HS-27A (cell line): ENCODE measurements around the gene UNC5B.

Experiments used
- DNase-seq: peaks from one replicate; pipeline ENCODE4 v3.0.0-alpha.2; 2012; ENCODE audit warnings: low read depth, missing footprints

UNC5B gene

DNA sequence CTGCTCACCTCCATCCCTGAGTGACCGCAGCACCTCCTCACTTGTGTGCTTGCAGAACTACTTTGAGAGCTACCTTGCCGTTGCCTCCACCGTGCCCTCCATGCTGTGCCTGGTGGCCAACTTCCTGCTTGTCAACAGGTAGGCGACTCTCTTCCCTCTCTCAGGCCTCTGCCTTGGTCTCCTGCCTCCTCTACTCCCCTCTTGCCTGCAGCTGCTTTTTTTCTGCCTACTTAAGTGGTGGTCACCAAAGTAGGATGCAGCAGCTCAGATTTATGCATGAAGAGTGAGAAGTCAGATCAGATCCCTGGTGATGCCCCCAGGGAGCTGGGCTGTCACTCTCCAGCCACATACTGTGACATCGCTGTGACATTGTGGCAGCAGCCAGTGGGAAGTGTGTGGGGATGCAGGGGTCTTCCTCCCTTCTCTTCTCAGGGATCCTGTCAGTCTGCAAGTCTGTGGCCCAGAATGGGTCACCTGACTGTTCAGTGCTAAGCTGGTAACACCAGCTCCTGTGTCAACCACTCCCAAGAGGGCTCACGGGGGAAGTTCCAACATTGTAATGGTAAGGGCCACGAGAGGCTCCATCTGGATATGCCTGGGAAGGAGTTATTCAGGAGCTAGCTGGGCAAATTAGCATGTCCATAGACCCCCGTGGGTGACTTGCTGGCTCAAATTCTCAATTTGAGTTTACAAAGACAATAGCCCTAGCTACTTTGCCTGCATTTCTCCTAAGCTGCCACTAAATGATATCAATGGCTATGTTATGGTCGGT is 132.0 kb downstream of the UNC5B start:
- no peak for DNase-seq

DNA sequence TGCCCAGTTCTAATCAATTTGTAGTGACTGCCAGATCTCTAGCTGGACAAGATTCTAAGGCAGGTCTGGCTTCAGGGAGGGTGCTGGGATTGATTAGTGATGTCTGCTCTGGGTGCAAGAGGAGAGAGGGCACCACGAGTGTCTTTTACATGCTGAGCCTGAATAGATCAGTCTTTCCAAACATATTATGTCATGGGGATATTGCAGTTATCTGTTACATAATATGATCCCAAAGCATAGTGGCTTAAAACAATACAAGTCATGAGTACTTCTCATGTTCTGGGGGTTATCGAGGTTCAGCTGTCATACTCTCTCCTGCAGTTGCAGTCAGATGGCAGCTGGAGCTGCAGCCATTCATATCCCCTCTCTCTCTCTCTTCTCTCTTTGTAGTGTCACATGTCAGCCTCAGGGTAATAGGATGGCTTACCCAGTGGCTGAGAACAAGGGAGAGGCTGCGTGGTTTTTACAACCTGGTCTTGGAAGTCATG is 132.7 kb downstream of the UNC5B start:
- no peak for DNase-seq

- DNase-seq = no peak
These were observed 133.3 kb downstream of the UNC5B start for GRCh38 chr10:71345694-71346093.

DNA sequence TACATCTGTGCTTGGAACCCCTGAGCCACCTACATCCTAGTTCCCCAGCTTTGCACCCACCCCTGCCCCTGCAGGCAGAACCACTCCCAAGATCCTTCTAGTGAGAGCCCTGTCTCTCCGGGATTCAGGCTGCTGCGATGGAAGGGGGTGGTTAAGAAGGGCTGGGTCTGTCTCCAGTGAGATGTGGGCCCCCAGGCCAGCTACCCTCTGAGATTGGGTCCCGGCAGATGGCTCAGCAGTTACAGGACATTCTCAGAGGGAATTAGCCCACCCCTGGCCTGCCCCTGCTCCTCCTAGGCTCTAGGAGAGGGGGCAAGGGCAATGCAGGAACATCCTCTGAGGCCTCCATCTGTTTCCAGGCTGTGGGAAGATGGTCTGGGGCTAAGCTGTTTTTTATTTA is 134.4 kb downstream of the UNC5B start:
- DNase-seq = no peak

- no peak for DNase-seq
These were observed 135.4 kb downstream of the UNC5B start for GRCh38 chr10:71347587-71348395.

DNA sequence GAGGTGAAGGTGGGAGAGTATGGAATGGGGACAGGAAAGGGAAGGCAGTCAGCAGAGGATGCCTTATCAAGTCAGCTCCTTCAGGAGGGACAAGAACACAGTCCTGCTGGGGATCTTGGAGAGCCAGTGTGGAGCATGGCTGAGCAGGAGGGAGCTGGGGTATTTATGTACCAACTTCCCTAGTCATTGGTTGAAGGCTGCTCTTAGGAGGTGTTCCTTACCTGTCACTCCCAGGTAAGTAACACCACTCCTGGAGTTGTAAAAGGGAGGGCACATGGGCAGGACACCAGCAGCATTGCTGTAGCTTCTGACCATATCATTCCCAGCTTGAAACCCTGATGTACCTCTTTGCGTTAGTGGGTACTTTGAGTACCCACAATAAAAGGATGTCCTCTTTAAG is 136.5 kb downstream of the UNC5B start:
- DNase-seq = no peak

DNA sequence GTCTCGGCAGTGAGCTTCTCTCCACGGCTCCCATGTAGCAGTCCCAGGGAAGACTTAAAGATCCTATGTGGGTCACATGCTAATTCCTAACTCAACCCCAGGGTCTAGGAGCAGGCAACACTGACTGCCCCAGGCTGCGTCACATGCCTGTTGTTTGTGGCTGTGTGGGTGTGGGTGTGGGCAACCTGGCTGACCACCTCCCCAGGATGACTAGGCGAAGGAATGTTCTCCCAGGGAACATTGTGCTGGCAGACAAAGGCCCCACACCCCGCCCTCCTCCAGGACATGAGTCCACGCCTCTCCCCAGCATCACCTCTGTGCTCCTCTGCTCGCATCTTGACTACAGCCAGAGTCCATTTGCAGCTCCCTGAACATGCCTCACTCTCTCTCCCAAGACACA is 137.0 kb downstream of the UNC5B start:
- no peak for DNase-seq

GRCh38 chr10:71351087-71351486 is 138.7 kb downstream of the UNC5B start:
- DNase-seq = no peak

DNA sequence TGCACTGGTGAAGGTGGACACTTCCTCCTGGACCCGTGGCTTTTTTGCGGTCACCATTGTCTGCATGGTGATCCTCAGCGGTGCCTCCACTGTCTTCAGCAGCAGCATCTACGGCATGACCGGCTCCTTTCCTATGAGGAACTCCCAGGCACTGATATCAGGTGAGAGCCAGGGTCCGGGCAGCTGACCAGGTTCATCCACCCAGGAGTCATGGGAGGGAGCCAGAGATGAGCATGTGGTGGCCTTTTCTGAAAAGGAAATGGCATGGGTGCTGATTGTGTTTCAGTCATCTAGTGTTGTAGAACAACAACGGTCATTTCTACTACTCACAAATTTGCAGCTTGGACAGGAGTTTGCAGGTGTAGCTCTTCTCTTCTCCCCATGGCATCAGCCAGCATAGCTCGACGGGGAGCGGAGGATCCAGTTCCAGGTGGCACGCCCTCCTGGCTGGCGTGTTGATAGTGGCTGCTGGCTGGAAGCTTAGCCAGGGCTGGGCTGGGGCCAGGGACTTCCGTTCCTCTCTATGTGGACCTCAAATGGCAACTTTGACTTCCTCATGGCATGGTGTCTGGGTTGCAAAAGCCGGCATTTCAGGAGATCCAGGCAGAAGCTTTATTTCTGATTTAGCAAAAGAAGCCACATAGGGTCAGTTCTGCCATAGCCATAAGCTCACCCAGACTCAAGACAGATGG is 139.4 kb downstream of the UNC5B start:
- DNase-seq = no peak
